ENCODE data around the gene IKZF1. TPM values are rescaled to one million over a fixed set of nuclear protein-coding genes. Genes with fewer than 3 reads are reported as not detected.

IKZF1 gene
- total and polyA plus RNA-seq, 9 of the 15 experiments (the other 6 are each of a cell fraction or from before 2014, with no cell fraction given) = 12.6 to 85.3 (median 44.7) TPM

GRCh38 chr7:50355817-50356178 is 51.3 kb downstream of the IKZF1 start (continued):
- TF ChIP-seq ZFP91 (CRISPR knock-in tag; IDR thresholded peaks at IDR 0.05) = no peak
- TF ChIP-seq CHCHD3 (CRISPR knock-in tag; IDR thresholded peaks at IDR 0.05) = peak; percentile 68; the same call in 1 of the 2 replicates
- TF ChIP-seq, protein P1, sequence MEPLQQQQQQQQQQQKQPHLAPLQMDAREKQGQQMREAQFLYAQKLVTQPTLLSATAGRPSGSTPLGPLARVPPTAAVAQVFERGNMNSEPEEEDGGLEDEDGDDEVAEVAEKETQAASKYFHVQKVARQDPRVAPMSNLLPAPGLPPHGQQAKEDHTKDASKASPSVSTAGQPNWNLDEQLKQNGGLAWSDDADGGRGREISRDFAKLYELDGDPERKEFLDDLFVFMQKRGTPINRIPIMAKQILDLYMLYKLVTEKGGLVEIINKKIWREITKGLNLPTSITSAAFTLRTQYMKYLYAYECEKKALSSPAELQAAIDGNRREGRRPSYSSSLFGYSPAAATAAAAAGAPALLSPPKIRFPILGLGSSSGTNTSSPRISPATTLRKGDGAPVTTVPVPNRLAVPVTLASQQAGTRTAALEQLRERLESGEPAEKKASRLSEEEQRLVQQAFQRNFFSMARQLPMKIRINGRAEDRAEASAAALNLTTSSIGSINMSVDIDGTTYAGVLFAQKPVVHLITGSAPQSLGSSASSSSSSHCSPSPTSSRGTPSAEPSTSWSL (CRISPR knock-in tag; IDR thresholded peaks at IDR 0.05; ENCODE audit: borderline replicate concordance) = no peak
- TF ChIP-seq, protein P2, sequence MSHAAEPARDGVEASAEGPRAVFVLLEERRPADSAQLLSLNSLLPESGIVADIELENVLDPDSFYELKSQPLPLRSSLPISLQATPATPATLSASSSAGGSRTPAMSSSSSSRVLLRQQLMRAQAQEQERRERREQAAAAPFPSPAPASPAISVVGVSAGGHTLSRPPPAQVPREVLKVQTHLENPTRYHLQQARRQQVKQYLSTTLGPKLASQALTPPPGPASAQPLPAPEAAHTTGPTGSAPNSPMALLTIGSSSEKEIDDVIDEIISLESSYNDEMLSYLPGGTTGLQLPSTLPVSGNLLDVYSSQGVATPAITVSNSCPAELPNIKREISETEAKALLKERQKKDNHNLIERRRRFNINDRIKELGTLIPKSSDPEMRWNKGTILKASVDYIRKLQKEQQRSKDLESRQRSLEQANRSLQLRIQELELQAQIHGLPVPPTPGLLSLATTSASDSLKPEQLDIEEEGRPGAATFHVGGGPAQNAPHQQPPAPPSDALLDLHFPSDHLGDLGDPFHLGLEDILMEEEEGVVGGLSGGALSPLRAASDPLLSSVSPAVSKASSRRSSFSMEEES (CRISPR knock-in tag; IDR thresholded peaks at IDR 0.05) = no peak
- no peak for TF ChIP-seq THRB (CRISPR knock-in tag; conservative IDR thresholded peaks at IDR 0.05)
- TF ChIP-seq ELF1 (tag; IDR thresholded peaks at IDR 0.05) = no peak
- TF ChIP-seq CC2D1A (IDR thresholded peaks at IDR 0.05) = peak; percentile 38; the same call in 1 of the 2 replicates
- TF ChIP-seq NFYB (IDR thresholded peaks at IDR 0.05; ENCODE audit: extremely low read depth, insufficient read length) = no peak
- TF ChIP-seq ZNF146 (CRISPR knock-in tag; IDR thresholded peaks at IDR 0.05; ENCODE audit: unreplicated experiment) = no peak
- no peak for TF ChIP-seq ZC3H8 (IDR thresholded peaks at IDR 0.05)
- TF ChIP-seq, protein P3, sequence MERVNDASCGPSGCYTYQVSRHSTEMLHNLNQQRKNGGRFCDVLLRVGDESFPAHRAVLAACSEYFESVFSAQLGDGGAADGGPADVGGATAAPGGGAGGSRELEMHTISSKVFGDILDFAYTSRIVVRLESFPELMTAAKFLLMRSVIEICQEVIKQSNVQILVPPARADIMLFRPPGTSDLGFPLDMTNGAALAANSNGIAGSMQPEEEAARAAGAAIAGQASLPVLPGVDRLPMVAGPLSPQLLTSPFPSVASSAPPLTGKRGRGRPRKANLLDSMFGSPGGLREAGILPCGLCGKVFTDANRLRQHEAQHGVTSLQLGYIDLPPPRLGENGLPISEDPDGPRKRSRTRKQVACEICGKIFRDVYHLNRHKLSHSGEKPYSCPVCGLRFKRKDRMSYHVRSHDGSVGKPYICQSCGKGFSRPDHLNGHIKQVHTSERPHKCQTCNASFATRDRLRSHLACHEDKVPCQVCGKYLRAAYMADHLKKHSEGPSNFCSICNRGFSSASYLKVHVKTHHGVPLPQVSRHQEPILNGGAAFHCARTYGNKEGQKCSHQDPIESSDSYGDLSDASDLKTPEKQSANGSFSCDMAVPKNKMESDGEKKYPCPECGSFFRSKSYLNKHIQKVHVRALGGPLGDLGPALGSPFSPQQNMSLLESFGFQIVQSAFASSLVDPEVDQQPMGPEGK (CRISPR knock-in tag; IDR thresholded peaks at IDR 0.05; ENCODE audit: borderline replicate concordance) = no peak
- TF ChIP-seq RBM34 (IDR thresholded peaks at IDR 0.05; ENCODE audit: borderline replicate concordance, insufficient read depth, low read length) = no peak
- TF ChIP-seq MBD2 (IDR thresholded peaks at IDR 0.05; ENCODE audit: borderline replicate concordance, low read depth) = no peak
- no peak for TF ChIP-seq RBM39 (optimal IDR thresholded peaks at IDR 0.05; ENCODE audit: low read depth, low read length)
- no peak for TF ChIP-seq ESRRB (CRISPR knock-in tag; IDR thresholded peaks at IDR 0.05; ENCODE audit: borderline replicate concordance)
- TF ChIP-seq ZFX (CRISPR knock-in tag; IDR thresholded peaks at IDR 0.05) = peak; percentile 24; the same call in 1 of the 2 replicates
- TF ChIP-seq MYC (IDR thresholded peaks at IDR 0.05; ENCODE audit: low read depth, low read length) = peak; percentile 73
- TF ChIP-seq MYC (CRISPR knock-in tag; IDR thresholded peaks at IDR 0.05; ENCODE audit: borderline replicate concordance, low read depth) = no peak
- no peak for TF ChIP-seq ZNF764 (CRISPR knock-in tag; IDR thresholded peaks at IDR 0.05; ENCODE audit: low read depth)
- TF ChIP-seq MED1 (CRISPR knock-in tag; IDR thresholded peaks at IDR 0.05; ENCODE audit: borderline replicate concordance) = no peak
- TF ChIP-seq THAP7 (CRISPR knock-in tag; IDR thresholded peaks at IDR 0.05) = no peak
